ENCODE results near the gene HHIPL1.

The HHIPL1 gene

GRCh38 chr14:99676657-99677056, 31.7 kb downstream of the HHIPL1 start:
- DNase-seq (ENCODE audit: low read depth) = no peak

GRCh38 chr14:99677231-99678140, 32.6 kb downstream of the HHIPL1 start:
- DNase-seq (ENCODE audit: low read depth) = no peak

GRCh38 chr14:99678198-99678597, 33.3 kb downstream of the HHIPL1 start:
- DNase-seq (ENCODE audit: low read depth) = no peak

- DNase-seq (ENCODE audit: low read depth) = no peak
These were observed 34.2 kb downstream of the HHIPL1 start for GRCh38 chr14:99679111-99679510.

- no peak for DNase-seq (ENCODE audit: low read depth)
These were observed 34.6 kb downstream of the HHIPL1 start for GRCh38 chr14:99679543-99679942.

GRCh38 chr14:99679996-99680395, 35.1 kb downstream of the HHIPL1 start:
- no peak for DNase-seq (ENCODE audit: low read depth)

- DNase-seq (ENCODE audit: low read depth) = no peak
These were observed 36.3 kb downstream of the HHIPL1 start for GRCh38 chr14:99681101-99681831.

- no peak for DNase-seq (ENCODE audit: low read depth)
These were observed 36.9 kb downstream of the HHIPL1 start for GRCh38 chr14:99681832-99682148.

GRCh38 chr14:99682809-99683618, 38.1 kb downstream of the HHIPL1 start:
- peak; percentile 76 for DNase-seq (ENCODE audit: low read depth)

GRCh38 chr14:99683619-99684409, 38.9 kb downstream of the HHIPL1 start, which contains the start of gene CYP46A1:
CYP46A1 (plus strand) TSS chr14:99684298; CDS start chr14:99684418, 120 bp downstream.
- DNase-seq (ENCODE audit: low read depth) = peak; percentile 99

GRCh38 chr14:99684410-99684934, 39.5 kb downstream of the HHIPL1 start:
- DNase-seq (ENCODE audit: low read depth) = no peak

GRCh38 chr14:99685151-99685591, 40.2 kb downstream of the HHIPL1 start:
- DNase-seq (ENCODE audit: low read depth) = no peak

- DNase-seq (ENCODE audit: low read depth) = no peak
These were observed 40.7 kb downstream of the HHIPL1 start for GRCh38 chr14:99685596-99685995.

- DNase-seq (ENCODE audit: low read depth) = no peak
These were observed 41.8 kb downstream of the HHIPL1 start for GRCh38 chr14:99686557-99687283.

- DNase-seq (ENCODE audit: low read depth) = peak; percentile 13
These were observed 42.6 kb downstream of the HHIPL1 start for GRCh38 chr14:99687284-99688209.

- DNase-seq (ENCODE audit: low read depth) = no peak
These were observed 43.3 kb downstream of the HHIPL1 start for GRCh38 chr14:99688210-99688581.

GRCh38 chr14:99688629-99689028, 43.7 kb downstream of the HHIPL1 start:
- DNase-seq (ENCODE audit: low read depth) = no peak

- no peak for DNase-seq (ENCODE audit: low read depth)
These were observed 44.6 kb downstream of the HHIPL1 start for GRCh38 chr14:99689266-99690236.

All from activated T-helper 1 cell treated with Interleukin-2 at 50 U/mL for 16 hours (primary cell).